Activated CD8-positive, alpha-beta memory T cell treated with anti-CD3 and anti-CD28 coated beads, Interleukin-2, amount 50 U/mL, for 24 hours (primary cell): ENCODE data around the gene DDB1.

Experiments used
- DNase-seq: peaks from one replicate; pipeline ENCODE4 v3.0.0-alpha.2; 2020; ENCODE audit errors: extremely low read depth

DDB1 gene

GRCh38 chr11:61297341-61297740 lies 35.6 kb downstream of the DDB1 start:
- no peak for DNase-seq

GRCh38 chr11:61295596-61295926 lies 37.3 kb downstream of the DDB1 start:
- no peak for DNase-seq

GRCh38 chr11:61294717-61295595 lies 37.9 kb downstream of the DDB1 start, which contains the start of gene VWCE:
TSS of gene VWCE (minus strand) at chr11:61295316. CDS start at chr11:61295037, 279 bp downstream.
- no peak for DNase-seq

GRCh38 chr11:61293867-61294716 lies 38.8 kb downstream of the DDB1 start:
- no peak for DNase-seq

GRCh38 chr11:61292356-61292755 lies 40.5 kb downstream of the DDB1 start:
- no peak for DNase-seq

- DNase-seq: no peak
Observed at GRCh38 chr11:61290905-61291690, 41.8 kb downstream of the DDB1 start.

GRCh38 chr11:61287338-61287977 lies 45.4 kb downstream of the DDB1 start:
- DNase-seq: no peak

- no peak for DNase-seq
Observed at GRCh38 chr11:61283613-61284012, 49.3 kb downstream of the DDB1 start.

GRCh38 chr11:61281581-61282250 lies 51.2 kb downstream of the DDB1 start:
- no peak for DNase-seq

- no peak for DNase-seq
Observed at GRCh38 chr11:61280883-61281580, 51.9 kb downstream of the DDB1 start.

GRCh38 chr11:61279934-61280659 lies 52.8 kb downstream of the DDB1 start:
- DNase-seq: no peak

- no peak for DNase-seq
Observed at GRCh38 chr11:61278001-61278470, 54.9 kb downstream of the DDB1 start.

GRCh38 chr11:61277186-61278000 lies 55.5 kb downstream of the DDB1 start:
- no peak for DNase-seq

GRCh38 chr11:61275191-61275590 lies 57.7 kb downstream of the DDB1 start:
- DNase-seq: no peak

GRCh38 chr11:61274084-61274483 lies 58.8 kb downstream of the DDB1 start:
- DNase-seq: no peak

GRCh38 chr11:61273178-61274078 lies 59.5 kb downstream of the DDB1 start:
- DNase-seq: no peak

GRCh38 chr11:61272731-61273130 lies 60.2 kb downstream of the DDB1 start:
- no peak for DNase-seq
